COLO829 (cell line): ENCODE data around the gene CHST15.
A peak's percentile ranks its signal among the peaks of the same experiment; 100 is the strongest.

ENCODE experiments used
- DNase-seq: peaks from one replicate; pipeline ENCODE4 v3.0.0; 2012; ENCODE audit warnings: low spot score

The CHST15 gene

DNA sequence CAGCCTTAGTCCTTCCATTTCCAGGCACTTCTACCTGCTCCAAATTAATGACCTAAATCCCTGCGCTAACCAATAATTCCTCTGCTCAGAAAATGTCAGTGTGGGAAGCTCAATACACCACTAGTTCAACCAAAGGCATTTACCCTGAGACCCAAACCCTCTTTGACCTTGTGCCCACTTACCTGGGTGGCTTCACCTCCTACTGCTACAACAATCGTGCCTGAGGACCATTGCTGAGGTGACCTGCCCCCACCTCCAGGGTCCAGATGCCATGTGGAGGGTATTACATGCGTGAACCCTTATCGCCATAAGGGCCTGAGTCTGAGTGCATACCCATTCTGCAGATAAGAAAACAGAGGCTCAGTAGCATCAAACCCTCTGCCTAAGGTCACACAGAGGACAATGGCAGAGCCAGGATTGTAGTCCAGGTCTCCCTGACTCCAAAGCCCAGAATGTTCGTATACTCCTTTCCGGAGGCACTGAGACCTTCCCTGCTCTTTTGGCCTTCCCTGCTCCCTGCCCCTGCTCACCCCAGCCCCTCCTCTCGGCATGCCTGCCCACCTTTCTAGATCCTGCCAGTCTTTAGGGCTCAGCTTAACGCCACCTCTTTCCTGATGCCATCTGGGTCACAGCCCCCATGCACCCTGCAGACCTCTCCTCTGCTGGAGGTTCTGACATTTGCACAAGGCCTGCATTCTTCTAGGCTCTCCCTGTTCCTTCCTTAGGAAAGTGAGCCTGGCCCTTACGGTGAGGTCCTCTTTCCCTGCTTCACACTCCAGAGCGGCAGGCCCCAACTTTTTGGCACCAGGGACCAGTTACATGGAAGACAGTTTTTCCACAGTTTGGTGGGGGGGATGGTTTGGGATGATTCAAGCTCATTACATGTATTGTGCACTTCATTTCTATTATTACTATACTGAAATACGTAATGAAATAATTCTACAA, 94.9 kb downstream of the CHST15 start:
- DNase-seq = no peak

GRCh38 chr10:123997486-123998196, 95.8 kb downstream of the CHST15 start:
- DNase-seq = peak; percentile 22

DNA sequence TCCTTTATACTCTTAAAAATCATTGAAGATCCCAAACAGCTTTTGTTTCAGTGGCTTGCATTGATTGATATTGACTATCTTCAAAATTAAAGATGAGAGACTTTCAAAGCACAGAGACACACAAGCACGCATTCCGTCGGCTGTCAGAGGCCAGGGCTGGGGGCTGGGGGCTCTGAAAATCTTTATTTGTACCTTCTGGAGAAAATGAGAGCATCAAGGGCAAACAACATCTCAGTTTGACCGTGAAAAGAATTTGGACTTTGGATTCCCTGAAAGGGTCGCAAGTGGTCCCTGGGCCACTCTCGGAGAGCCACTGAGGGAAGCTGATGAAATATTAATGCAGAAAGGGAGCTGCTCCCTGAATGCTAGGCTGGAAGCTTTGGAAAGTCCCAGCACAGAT, 96.4 kb downstream of the CHST15 start:
- no peak for DNase-seq

DNA sequence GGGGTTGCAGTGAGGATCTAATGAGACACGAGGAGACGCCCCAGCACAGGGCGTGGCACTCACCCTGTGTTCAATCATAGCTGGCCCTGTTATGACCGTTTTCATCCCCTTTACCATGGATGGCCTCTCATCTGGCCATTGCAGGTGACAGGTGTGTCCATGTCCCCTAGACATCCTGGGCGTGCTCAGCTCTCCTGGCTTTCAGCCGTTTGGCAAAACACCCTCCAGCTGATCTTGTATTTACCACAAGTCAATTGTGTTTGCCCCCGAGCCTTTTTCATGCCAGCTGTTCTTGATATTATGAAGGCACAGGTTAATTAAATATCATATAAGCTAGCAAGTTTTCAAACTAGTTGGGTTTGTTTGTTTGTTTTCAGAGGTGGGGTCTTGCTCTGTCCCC, 97.1 kb downstream of the CHST15 start:
- no peak for DNase-seq

GRCh38 chr10:123995461-123996131, 97.8 kb downstream of the CHST15 start:
- no peak for DNase-seq

DNA sequence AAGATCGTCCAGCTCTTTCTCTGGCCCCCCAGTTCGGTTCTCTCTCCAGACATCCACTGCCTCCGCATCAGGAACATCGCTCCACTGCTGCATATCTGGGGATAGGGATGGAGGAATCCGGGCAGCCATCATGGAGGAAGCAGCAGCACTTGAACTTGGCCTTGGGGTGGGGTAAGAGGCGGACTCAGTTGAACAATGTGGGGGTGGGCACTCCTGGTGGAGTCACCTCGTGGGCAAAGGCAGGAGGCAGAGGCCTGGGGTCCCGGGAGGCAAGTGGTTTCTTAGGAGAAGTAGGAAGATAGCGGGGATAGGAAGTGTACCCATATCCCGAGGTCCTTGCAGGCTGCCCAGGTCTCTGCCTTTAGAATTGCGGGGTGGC, 98.3 kb downstream of the CHST15 start:
- DNase-seq = no peak

GRCh38 chr10:123994417-123995081, 98.8 kb downstream of the CHST15 start:
- DNase-seq = peak; percentile 41

- no peak for DNase-seq
Observed at GRCh38 chr10:123993534-123994416, 99.6 kb downstream of the CHST15 start.

DNA sequence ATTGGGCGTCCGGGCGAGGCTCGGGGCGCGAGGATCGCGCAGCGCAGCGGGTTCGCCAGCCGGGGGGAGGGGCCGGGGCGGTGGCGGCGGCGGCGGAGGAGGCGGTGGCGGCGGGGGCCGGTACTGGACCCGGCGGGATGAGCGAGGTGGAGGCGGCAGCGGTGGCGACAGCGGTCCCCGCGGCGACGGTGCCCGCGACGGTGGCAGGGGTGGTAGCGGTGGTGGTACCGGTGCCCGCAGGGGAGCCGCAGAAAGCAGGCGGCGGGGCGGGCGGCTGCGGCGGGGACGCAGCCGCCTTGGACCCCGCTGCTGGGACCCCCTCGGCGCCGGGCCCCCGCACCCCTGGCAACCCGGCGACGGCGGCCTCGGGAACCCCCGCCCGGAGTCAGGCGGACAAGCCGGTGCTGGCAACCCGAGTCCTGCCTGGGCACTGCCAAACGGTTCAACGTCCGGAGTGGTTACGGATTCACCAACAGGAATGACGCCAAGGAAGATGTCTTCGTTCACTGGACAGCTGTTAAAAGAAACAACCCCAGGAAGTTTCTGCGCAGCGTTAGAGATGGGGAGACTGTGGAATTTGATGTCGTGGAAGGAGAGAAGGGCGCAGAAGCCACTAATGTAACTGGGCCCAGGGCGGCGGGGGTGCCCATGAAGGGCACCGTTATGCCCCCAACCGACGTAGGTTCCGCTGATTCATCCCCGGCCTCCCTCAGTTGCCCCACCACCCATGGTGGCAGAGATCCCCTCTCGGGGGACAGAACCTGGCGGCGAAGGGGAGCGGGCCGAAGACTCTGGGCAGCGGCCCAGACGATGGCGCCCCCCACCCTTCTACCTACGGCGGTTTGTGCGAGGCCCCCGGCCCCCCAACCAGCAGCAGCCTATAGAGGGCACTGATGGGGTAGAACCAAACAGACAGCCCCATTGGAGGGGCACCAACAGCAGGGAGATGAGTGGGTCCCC, 101.5 kb downstream of the CHST15 start:
- DNase-seq = no peak

DNA sequence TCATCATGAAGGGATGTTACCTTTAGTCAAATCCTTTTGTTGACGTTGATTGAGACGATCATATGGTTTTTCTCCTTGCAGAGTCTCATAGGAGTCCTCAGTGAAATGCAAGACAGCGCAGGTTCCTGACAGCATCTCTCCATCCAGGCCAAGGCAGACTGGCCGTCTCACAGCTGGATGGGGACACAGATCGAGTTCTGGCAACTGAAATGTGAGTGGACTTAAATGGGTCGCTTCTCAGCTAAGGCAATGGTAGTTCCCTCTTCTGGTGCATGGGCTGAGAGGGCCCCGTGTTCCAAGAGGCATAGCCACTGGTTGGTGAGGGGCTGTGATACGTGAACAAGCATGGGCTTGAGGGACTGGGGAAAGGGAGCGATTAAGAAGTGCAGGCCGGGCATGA, 102.5 kb downstream of the CHST15 start:
- no peak for DNase-seq

- DNase-seq = no peak
Observed at GRCh38 chr10:123988694-123989093, 104.7 kb downstream of the CHST15 start.

DNA sequence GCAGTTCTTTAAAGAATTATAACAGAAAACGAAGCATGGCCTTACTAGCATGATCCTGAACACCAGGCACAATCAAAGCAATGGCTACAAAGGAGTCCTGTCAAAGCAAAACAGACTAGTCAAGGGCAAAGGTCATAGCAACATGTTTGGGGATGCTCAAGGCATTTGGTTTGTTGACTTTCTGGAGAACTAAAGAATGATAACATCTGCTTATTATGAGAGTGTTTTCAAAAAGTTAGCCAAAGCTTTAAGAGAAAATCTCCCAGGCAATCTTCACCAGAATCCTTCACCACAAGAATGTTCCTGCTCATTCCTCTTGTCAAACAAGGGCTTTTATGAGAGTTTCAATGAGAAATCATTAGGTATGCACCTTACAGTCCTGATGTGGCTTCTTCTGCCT, 106.7 kb downstream of the CHST15 start:
- DNase-seq = no peak

DNA sequence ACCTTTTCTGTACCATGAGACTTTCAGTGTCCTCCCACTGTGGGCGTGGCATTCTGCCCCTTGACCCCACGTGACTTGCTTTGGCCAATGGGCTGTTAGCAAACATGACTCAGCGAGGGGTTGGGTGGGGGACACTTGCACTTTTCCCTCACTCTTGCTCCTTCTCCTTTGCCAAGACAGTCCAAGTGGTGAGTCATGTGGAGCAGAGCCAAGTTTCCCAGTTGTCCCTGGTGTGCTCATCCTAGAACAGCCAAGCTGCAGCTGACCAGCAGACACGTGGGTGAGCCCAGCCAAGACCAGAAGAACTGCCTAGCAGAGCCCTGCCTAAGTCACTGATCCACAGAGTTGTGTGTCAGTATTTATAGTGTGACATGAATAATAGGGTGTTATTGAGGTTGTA, 119.0 kb downstream of the CHST15 start:
- DNase-seq = peak; percentile 92

DNA sequence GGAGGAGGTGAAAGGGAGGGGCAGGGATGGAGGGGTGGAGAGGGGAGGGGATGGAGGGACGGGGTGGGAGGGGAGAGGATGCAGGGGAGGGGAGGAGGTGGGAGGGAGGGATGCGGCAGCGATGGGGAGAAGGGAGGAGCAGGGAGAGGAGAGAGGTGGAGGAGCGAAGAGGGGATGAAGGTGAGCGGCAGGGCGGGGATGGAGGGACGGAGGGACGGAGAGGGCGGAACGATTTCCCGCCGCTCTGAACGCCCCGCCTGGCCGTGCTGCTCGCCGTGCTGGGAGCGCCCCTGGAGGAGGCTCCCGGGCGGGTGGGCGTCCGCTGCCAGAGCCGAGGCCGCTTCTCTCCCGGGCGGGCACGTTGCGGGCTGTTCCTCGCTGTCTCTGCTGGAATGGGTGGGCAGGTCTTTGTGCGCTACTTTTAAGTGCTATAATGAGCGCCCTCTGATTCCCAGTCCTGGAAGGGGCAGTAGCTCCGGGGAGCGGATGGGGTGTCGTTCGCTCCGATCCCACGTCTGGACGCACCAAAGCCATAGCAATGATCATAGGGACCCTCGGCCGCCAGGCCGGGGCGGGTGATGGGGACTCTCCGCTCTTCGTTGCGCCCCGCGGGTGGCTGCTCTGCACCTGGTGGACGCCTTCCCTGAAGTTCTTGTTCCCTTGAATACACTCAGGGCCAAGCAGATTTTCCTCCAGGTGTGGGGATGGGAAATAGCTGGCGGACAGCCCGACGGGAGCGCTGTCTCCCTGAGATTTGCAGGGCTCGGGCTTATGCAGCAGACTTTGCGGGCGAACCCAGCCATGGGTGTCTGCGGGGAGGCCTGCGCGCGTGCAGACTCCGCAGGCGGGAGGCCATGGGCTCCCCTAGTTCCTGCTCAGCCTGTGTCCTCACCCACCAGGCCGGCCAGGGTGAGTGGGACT, 120.7 kb downstream of the CHST15 start:
- DNase-seq = no peak

DNA sequence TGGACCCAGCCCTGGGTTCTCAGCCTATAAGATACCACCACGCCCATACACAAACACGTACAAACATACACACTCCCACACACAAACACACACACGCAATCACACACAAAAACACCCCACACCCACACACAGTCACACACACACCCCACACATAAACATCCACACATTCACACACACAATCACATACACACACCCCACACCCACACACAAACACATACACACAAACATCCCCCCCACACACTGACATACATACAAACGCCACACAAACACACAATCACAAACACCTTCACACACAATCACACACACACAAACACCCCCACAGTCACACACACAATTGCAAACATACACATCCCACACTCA, 122.5 kb downstream of the CHST15 start:
- DNase-seq = no peak

GRCh38 chr10:123970207-123970926, 123.0 kb downstream of the CHST15 start:
- no peak for DNase-seq

DNA sequence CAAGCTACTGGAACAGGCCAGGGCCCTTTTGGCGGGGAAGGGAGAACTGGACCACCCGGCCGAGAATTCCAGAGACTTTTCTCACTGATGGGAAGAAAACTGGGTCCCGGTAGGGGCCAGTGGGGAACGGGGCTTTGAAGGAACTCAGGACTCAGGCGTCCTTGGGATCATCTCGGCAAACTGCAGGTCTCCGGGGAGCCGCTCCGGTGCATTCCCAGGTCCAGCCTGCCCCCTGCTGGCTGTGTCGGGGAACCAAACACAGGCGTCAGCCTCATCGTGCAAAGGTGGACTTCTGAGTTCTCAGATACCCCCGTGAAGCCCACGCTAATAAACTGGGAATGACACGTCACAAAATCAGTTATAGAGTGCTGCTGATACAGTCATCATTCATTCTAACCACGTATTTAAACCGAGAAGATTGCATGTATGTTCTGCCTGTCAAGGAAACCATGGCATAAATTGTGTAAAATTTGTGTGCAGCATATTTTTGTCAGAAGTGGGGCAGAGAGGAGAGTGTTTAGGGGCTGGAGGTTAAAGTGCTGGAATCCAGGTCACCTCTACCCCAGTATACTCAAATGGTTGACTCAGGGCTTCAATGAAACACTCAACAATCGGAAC, 125.7 kb downstream of the CHST15 start:
- DNase-seq = peak; percentile 38

DNA sequence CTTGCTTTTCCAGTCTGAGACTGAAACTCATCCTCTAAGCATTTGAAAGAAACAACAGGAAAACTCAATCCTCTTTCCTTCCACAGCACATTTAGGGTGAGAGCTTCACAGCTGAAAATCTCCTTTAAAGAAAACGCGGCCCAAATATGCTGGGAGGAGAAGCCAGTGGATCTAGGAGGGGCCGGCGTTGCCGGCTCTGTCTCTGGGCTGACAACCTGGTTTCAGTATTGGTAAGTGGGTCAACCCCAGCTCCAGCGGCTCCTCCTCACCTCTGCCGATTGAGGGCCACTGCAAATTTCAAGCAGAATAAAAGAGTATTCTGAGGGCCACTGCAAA, 126.5 kb downstream of the CHST15 start:
- no peak for DNase-seq
